COLO668 (cell line): ENCODE data around the gene AJAP1.

Experiments
- DNase-seq: peaks from one replicate; lab custom pipeline; 2025; ENCODE audit not compliant: unreplicated experiment; lab: John Stamatoyannopoulos, UW

The AJAP1 gene

DNA sequence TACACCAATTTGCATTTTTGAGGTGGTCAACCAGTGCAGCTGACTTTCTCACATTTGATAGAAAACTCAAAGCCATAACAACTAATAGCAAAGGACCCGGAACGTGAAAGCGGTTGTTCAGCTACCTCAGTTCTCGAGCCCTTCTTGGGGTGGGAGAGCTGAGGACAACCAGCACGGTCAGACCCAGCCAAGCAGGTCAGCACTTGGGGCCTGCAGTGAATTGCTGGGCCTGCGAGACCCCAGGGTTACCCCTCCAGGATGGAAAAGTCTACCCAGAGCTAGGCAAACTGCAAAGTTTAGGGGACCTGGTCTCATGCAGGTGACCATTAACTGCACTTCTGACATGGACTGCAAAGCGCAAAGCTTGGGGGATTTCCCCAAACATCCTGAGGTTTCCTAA, 23.8 kb upstream of the AJAP1 start:
- DNase-seq = no peak

DNA sequence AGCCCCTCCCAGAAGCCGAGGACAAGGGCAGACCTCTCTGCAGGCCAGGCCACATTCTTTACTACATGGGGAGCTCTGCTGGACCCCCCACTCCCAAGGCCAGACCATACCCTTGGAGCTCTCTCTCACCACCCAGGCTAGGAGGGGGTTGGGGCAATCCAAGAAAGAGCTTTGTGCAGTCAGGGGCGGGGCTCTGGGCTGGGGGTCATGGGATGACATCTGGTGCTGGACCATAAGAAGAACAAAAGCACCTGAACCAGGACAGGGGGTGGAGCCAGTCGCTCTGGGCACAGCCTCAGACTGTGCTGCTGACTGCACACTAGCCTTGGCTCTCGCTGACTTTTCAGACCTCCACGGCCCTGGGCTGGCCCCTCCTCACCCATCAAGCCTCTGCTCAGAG, 23.1 kb upstream of the AJAP1 start:
- no peak for DNase-seq

DNA sequence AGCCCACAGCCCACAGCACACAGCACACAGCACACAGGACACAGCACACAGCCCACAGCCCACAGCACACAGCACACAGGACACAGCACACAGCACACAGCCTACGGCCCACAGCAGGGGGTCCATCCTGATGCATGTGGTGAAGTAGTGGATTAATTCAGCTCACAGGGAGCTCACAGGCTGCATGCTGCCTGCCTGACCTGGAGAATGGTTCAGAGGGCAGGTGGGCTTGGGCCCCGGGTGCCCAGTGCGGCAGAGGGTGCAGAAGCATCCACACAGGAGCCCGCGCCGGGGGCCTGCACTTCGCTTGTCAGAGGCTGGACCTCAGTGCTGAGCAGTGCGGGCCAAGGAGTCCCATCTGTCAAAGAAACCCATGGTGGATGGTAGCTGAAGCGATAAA, 21.1 kb upstream of the AJAP1 start:
- no peak for DNase-seq

DNA sequence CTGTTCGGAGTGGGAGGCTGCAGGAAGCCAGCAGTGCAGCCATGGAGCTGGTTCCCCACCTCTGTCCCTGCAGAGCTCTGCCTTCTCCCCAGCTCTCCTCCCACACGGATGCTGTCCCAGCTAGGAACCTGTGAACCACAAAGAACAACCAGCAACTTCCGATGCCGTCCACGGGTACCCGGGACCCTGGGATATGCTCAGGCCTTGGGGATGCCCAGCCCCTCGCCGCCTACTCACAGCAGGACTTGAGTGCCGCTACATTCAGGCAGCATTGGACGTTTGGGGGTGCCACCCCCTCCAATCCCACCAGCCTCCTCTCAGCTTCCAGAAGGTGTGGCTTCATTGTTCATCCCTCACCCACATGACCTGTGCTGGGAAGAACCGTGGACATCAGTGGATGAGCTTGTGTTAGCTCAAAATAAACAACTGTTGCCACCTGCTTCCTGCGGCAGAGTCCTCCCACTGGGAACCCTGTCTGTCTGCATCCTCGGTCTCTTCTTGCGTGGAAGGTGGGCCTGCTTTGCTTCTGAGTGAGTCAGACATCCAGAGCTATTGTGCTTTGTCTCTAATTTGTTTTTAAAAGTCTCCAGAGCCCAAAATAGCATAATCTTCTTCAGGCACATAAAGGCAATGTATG, 20.1 kb upstream of the AJAP1 start:
- no peak for DNase-seq

DNA sequence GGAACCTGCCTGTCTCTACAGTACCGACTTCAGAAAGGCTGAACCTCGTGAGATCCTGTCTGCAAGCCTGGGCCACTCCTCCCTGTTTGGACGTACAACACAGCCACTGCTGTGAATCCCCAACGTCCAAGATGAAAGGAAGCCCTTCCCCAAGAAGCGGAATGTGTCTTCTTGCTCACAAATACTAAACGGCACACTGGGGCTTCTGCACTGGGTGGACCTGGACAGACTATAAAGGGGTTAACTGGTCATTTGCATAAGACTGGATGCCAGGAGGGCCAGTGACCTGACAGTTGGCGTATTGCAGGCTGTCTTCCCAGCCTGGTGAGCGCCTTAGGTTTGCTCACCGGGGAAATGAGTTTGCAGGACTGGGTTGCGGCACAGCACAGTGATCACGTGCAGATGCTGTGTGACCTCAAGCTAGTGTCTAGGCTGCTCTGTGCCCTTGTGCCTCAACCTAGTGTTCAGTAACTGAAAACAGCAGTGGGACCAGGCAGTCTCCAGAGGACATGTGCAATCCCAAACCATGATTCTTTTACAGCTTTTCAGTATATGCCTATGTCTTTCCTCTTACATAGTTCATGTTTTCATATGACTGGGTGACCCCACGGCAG, 19.5 kb upstream of the AJAP1 start:
- DNase-seq = no peak

DNA sequence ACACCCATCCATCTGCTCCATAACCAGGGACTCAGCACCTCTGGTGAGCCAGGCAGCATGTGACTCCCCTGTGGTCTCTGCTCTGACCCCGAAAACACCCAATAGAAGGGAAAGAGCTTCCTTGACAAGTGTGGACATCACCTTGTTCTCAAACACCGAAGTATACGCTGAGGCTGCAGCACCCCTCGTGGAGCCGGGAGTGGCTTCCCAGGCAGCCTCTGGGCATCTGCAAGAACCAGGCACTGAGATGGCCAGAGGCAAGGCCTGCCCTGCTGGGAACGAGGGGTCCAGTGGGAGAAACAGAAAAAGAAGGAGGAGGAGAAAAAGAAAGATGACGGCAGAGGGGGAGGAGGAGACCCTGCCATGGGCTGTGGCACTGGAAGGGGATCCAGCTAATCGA, 18.2 kb upstream of the AJAP1 start:
- no peak for DNase-seq

DNA sequence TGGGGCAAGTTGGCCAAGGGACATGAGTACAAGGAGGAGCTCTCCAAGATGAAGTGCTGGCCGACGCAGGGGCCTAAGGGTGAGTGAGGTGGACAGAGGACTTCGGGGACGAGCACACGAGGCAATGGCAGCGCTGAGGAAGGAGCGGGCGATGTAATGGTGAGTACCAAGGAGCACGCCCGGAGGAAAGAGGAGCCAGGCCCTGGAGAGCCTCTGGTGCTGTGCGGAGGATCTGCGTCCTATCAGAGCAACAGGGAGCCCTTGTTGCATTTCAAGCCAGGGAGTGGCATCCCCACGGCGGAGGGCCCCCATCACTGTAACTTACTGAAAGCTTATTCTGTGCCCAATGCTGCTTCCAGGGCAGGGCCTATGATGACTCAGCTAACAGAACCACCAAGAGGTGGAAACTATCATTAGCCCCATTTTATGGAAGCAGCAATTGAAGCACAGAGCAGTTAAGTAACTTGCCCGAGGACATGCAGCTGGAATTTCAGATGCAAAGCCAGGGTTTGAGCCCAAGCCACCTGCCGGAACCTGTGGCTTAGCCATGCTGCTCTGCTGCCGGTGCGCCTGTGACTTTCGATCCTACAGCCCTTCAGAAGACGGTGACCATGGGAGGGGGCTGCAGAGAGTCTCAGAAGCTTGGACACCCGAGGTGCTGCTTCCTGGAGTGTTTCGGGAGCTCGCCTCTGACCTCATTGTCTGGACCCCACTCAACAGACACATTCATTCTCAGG, 17.6 kb upstream of the AJAP1 start:
- DNase-seq = no peak

DNA sequence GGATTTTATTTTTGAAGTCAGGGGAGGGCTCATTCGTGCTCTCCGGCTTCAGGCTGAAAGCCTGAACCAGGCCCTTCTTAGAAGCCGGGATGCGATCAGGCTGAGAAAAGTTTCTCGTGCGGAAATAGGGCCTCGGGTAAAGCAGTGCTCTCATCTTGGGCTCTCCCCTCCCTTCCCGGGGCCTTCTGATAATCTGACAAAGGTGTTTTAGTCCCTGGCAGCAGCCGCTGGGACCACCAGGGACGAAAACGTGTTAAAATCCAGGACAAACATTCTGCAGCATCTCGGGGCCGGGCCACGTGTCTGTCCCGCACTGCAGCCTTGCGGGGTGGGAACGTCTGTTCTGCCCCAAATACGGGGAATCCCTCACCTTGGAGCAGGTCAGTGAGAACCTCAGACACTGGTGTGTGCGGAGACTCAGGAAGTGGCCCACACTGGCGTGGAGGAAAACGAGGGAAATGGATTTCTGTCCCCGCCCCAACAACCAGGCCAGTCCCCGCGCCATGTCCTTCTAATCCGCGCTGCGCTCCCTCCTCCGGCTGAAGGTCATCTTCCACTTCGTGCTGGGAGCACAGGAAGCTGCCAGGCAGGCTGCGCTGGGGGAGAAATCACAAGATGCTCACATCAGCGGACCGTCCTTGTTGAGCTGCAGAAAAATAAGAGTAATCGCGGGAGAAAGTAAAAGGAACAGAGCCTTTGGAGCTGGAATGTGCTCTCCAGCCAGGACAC, 16.6 kb upstream of the AJAP1 start:
- DNase-seq = no peak

DNA sequence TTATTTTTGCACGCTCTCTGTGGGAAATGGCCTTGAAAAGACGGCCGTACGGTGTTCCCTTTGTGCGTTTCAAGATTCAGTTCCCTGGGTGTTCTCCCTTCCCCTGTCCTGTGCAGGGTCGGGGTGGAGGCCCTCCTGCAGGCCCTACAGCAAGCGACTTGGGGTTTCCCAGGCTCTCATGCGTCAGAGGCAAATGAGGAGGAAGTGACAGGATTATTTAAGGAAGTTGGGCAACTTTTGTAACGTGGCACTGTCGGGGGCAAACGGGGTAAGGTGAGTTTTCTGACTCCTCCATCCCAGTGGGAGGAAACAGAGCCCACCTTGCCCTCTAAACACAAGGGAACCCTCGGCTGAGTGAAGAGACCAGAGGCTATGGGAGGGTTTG, 16.1 kb upstream of the AJAP1 start:
- DNase-seq = no peak

DNA sequence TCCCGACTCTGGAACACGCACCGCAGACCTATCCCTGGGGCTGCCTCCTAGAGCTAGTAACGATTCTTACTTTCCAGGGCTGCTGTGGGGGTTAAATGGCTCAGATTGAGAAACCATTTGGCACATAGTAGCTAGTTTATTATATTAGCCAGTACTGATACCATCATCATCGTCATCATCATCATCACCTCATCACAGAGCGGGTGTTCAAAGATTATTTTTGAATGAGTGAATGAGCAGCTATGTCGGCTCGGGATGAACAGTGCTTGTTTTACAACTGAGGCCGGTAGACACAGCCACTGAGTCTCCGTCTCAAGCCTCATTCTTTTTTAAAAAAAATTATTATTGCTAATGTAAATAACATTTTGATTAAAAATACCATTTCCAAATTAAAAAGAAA, 13.5 kb upstream of the AJAP1 start:
- DNase-seq = no peak

DNA sequence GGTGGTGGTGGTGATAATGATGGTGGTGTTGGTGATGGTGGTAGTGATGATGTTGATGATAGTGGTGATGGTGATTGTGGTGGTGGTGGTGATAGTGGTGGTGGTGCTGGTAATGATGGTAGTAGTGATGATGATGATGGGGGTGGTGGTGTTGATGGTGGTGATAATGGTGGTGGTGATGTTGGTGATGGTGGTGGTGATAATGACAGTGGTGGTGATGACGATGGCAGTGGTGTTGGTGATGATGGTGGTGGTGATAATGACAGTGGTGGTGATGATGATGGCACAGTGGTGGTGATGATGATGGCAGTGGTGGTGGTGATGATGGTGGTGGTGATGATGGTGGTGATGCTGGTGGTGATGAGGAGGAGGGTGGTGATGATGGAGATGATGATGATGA, 7.0 kb upstream of the AJAP1 start:
- no peak for DNase-seq

DNA sequence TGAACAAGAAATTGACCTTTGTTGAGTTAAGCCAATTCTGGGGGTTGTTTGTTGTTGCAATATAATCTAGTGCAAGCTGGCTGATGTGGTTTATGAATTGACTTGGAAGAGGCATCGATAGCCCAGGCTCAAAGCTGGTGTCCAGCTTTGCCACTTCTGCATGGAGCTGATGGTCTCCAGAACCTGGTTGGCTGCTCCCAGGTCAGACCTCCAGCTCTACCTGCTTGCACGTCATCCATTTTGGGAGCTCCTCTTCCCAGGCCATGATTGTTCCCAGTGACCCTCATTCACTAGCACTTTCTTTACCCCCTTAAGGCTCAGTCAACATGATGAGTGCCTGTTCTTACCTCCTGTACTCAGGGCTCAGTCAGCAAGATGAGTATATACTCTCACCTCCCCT, 5.8 kb upstream of the AJAP1 start:
- DNase-seq = no peak

DNA sequence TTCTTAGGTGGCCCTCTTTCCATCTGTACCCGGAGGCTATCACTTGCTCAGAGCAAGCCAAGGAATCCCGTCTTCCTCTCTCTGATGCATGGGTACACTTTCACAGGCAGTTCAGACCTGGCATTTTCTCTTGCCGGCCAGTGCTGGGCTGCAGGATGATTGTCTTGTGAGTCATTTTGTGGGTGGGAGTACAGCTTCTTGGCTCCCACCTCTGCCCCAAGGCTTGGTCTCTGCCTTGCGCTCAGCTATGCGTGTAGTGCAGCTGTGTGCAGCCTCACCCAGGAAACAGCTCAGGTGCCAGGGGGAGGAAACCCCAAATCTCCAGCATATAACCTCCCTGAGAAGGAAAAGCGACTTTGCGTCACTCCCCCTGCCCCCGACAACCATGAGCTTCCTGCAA, 3.9 kb upstream of the AJAP1 start:
- DNase-seq = no peak

DNA sequence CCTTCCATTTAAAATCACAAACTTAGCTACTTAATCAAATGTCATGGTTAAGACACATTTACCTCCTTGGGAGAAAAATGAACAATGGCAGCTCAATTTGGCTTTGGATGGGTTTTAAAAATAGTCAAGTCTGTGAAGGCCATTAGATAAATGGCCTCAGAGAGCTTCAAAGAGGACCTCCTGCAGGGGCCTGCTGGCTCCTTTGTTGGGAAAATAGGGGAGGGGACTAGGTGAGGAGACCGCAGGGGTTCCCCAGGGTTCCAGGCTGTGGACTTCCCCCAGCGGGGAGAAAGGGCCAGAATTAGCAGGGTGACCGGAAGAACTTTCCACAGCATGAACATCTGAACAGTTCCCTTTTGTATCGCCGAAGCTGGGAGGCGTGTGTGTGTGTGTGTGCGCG, 3.4 kb upstream of the AJAP1 start:
- no peak for DNase-seq

DNA sequence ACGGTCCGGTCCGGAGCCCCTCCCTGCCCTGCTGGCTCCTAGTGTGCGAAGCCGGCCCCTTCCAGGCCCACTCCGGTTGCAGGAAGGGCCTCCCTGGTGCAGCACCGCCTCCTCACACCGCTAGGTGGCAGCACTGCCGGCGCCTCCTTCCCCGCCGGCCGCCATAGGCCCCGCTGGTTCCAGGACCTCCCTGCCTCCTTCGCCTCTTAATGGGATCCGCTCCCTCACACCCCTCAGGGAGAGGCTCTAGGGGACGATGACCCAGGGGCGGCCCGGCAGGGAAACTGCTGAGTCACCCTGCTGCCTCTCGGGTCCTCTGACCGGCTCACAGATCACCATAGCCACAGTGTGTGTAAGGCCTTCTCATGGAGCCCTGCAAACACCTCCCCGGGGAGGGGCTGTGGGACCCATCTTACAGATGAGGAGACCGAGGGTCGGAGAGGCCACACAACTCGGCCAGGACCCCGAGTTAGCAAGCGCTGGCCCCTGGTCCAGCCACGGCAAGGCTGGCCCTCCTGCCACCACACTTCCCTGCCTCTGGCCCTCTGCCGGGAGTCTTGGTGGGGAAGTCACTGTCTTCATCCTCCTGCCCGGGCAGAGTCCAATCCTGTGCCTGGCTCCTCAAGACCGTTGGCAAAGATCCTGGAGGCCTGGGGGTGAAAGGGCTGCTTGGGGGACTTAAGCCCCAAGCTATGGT, 1.6 kb upstream of the AJAP1 start:
- DNase-seq = peak; percentile 62

DNA sequence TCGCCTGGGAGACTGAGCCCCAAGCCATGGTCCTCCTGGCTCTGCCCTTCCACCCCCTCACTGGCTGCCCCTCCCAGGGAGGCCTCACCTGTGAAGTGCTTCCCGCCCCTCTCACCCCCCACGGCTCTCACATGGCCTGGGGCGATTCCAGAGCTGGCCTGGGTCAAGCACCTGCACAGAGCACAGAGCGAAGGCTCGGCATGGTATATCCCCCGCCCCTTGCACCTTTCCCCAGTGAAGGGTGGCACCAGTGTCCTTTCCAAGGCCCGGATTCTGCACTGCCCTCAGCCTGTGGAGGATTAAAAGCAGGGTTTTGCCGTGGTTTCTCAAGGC, 1.1 kb upstream of the AJAP1 start:
- DNase-seq = no peak

DNA sequence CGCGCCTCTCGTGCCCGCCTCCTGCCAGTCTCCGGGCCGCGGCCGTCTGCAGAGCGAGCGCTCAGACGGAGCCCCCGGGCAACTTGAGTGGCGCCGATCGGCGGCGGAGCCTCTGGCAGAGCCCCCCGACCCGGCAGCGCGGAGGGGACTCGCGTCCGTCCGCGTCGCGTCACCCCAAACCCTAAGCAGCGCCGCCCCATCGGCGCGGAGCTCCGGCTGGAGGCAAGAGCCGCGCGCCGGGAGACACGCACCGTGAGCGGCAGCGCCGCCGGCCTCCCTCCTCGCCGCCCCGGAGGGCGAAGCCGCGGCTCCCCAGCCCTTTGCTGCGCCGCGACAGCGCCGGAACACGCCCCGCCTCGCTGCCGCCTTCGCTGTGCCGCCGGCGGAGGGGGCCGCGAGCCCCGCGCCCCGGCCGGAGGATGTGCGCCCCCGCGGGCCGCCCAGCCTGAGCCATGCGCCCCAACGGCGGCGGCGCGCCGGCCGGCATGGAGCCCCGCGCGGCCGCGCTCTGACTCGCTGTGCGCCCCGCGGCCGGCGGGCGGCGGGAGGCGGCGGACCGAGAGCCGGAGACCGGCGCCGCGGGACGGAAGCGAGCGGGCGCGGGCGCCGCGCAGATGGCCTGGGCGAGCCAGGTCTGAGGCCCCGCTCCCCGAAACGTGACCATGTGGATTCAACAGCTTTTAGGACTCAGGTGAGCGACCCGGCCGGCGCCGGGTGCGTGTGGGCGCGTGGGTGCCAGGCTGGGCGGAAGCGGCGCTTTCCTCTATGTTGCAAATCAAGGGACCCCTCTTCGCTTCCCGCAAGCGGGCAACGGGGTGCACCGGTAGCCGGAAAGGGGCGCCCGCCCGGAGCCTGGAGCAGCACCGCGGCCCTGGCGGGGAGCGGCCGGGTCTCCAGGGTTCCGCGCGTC, 610 bp downstream of the AJAP1 start:
- DNase-seq = peak; percentile 71

DNA sequence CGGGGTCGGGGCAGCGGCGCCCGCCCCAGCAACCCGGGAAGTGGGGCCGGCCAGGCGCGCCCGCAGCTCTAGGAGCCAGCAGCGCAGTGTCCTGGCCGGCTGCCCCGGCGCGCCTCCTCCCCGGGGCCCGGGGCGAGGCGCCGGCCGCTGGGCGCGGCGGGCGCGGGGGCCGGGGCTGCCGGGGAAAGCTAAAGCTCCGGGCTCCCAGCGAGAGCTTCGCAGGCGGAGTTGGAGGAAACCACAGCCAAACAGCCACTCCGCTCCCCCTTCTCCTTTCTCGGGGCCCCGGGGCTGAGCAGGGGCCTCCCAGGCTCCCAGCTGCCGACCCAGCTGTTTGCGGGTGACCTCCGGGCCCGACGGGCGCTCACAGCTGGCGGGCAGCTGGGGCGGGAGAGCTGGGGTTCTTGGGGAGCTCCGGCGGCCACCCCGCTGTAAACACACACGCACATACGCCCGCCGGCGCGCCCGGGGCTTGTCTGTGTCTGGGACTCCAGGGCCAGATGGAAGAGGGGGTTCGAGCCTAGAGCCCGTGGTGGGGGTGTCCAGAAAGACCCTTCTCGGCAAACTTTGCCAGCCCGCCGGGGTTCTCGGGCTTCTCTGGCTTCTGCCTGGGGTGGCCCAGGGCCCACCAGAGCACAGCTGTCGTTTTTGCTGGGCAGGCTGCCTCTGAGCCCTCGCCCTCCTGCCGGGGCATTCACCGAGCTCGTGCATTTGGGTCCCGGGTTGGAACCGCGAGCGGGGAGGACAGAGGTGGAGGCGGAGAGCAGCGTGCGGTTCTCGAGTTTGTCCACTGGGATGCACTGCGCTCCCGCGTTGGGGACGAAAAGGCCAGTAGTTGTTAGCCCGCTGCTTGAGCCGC, 1.5 kb downstream of the AJAP1 start:
- peak; percentile 70 for DNase-seq

DNA sequence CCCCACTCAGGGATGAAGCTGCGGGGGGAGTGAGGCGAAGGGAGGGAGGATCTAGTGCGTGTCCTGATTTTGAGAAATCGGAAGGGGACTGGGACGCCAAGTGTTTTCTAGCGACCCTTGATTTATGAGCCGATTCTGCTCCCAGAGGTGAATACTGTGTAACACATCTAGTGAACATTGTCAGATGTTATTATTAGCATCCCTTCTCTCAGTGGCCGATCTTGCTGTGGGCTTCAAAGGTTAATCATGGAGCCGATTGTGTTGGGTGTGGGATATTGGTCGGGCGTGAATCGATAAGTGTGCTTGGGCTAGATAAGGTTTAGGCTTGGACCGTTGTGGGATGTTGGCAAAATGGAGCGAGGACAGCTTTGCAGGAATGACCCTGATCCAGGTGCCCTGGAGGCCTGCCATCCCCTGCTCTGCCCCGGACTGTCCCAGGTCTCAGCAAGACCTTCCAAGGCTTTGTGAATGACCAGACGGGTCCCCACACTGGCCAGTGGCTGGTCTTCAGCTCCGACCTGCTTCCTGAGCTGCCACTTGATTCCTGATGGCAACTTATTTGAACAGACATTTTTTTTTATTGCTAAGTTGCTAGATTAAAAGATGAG, 2.2 kb downstream of the AJAP1 start:
- no peak for DNase-seq
